ENCODE measurements around the gene CNTNAP2. TPM values are rescaled to one million over a fixed set of nuclear protein-coding genes. Genes with fewer than 3 reads are reported as not detected.

Gene CNTNAP2
- total and polyA plus RNA-seq, 2 of the 4 experiments (the other 2 are of a cell fraction): not detected

DNA sequence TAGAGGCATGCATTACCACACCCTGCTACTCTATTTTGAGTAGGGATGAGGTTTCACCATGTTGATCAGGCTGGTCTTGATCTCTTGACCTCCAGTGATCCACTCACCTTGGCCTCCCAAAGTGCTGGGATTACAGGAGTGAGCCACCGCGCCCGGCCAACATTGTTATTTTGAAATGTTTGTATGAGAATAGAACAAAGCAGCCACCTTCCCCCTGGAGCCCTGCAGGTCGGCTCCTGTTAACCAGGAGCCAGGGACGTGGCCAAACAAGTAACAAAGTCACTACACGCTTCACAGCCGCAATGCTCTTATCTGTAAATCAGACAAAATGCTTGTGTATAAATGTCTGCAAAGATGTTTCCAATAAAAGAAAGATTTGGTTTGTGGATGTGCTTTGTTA, 295.4 kb downstream of the CNTNAP2 start:
- TF ChIP-seq SMC3 (IDR thresholded peaks at IDR 0.05; ENCODE audit: low read depth, low read length): no peak
- TF ChIP-seq MXI1 (IDR thresholded peaks at IDR 0.05; ENCODE audit: borderline replicate concordance, low read depth, low read length): no peak
- no peak for TF ChIP-seq MAZ (IDR thresholded peaks at IDR 0.05; ENCODE audit: borderline replicate concordance, low read depth, low read length)
- no peak for TF ChIP-seq RFX5 (IDR thresholded peaks at IDR 0.05; ENCODE audit: low read depth, low read length)
- TF ChIP-seq FOS (IDR thresholded peaks at IDR 0.05; ENCODE audit: low read depth, low read length): no peak
- TF ChIP-seq CEBPB (IDR thresholded peaks at IDR 0.05; ENCODE audit: low read depth, low read length): no peak
- no peak for TF ChIP-seq MAFK (IDR thresholded peaks at IDR 0.05; ENCODE audit: low read depth, low read length)
- TF ChIP-seq CHD1 (IDR thresholded peaks at IDR 0.05; ENCODE audit: low read depth, low read length): no peak
- TF ChIP-seq, protein P1, sequence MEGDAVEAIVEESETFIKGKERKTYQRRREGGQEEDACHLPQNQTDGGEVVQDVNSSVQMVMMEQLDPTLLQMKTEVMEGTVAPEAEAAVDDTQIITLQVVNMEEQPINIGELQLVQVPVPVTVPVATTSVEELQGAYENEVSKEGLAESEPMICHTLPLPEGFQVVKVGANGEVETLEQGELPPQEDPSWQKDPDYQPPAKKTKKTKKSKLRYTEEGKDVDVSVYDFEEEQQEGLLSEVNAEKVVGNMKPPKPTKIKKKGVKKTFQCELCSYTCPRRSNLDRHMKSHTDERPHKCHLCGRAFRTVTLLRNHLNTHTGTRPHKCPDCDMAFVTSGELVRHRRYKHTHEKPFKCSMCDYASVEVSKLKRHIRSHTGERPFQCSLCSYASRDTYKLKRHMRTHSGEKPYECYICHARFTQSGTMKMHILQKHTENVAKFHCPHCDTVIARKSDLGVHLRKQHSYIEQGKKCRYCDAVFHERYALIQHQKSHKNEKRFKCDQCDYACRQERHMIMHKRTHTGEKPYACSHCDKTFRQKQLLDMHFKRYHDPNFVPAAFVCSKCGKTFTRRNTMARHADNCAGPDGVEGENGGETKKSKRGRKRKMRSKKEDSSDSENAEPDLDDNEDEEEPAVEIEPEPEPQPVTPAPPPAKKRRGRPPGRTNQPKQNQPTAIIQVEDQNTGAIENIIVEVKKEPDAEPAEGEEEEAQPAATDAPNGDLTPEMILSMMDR (conservative IDR thresholded peaks at IDR 0.05; ENCODE audit: low read depth, low read length): no peak
- TF ChIP-seq RAD21 (IDR thresholded peaks at IDR 0.05; ENCODE audit: low read length): no peak
- no peak for TF ChIP-seq POLR2A (IDR thresholded peaks at IDR 0.05; ENCODE audit: low read depth, low read length)
- TF ChIP-seq, protein P2, sequence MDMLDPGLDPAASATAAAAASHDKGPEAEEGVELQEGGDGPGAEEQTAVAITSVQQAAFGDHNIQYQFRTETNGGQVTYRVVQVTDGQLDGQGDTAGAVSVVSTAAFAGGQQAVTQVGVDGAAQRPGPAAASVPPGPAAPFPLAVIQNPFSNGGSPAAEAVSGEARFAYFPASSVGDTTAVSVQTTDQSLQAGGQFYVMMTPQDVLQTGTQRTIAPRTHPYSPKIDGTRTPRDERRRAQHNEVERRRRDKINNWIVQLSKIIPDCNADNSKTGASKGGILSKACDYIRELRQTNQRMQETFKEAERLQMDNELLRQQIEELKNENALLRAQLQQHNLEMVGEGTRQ (IDR thresholded peaks at IDR 0.05; ENCODE audit: low read depth, low read length): no peak
- TF ChIP-seq BHLHE40 (IDR thresholded peaks at IDR 0.05; ENCODE audit: low read depth, low read length): no peak
- TF ChIP-seq NFE2L2 (IDR thresholded peaks at IDR 0.05; ENCODE audit: low read depth, low read length): no peak
- TF ChIP-seq, protein P3, sequence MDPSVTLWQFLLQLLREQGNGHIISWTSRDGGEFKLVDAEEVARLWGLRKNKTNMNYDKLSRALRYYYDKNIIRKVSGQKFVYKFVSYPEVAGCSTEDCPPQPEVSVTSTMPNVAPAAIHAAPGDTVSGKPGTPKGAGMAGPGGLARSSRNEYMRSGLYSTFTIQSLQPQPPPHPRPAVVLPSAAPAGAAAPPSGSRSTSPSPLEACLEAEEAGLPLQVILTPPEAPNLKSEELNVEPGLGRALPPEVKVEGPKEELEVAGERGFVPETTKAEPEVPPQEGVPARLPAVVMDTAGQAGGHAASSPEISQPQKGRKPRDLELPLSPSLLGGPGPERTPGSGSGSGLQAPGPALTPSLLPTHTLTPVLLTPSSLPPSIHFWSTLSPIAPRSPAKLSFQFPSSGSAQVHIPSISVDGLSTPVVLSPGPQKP (IDR thresholded peaks at IDR 0.05; ENCODE audit: borderline replicate concordance, low read depth, low read length): no peak
- no peak for TF ChIP-seq RCOR1 (IDR thresholded peaks at IDR 0.05; ENCODE audit: insufficient replicate concordance, low read length)
- Histone ChIP-seq H2BK15ac (ENCODE audit: low read depth, low read length) (no peak overlapping the region), H4K5ac (ENCODE audit: low read depth, low read length) (no peak overlapping the region), H3K56ac (ENCODE audit: extremely low read depth, insufficient read depth, low read length) (no peak overlapping the region), H4K91ac (ENCODE audit: insufficient read depth, low read depth, low read length) (no peak overlapping the region), H3K27ac (ENCODE audit: insufficient read depth, low read length) (no peak overlapping the region), H3K9me1 (ENCODE audit: insufficient read depth, low read length) (no peaks in the 10 kb centered on the region), H3K9me3 (ENCODE audit: control insufficient read depth, insufficient read depth, low read length) (0 out of 2 replicates have a peak, but pooled peaks cover 3% of the 10 kb centered on the region), H3K4me3 (ENCODE audit: insufficient read depth, low read depth, low read length) (no peak overlapping the region), H3K36me3 (ENCODE audit: control insufficient read depth, insufficient read depth, low read length) (no peaks in the 10 kb centered on the region), H3K23ac (ENCODE audit: low read depth, low read length) (no peak overlapping the region), H2AFZ (replicated peaks; ENCODE audit: low read length, poor library complexity) (no peak overlapping the region), H2BK5ac (ENCODE audit: low read depth, low read length, poor library complexity, severe bottlenecking) (no peak overlapping the region), H2BK120ac (ENCODE audit: low read depth, low read length) (no peak overlapping the region), H3K4me2 (ENCODE audit: low read depth, low read length) (no peak overlapping the region), H3K4me1 (ENCODE audit: control insufficient read depth, insufficient read depth, low read length) (no peaks in the 10 kb centered on the region), H3K79me1 (ENCODE audit: low read depth in 1 of 2, low read length in 2 of 2) (no peaks in the 10 kb centered on the region), H2BK20ac (ENCODE audit: low read depth, low read length) (no peak overlapping the region), H3K4ac (ENCODE audit: low read depth, low read length) (no peak overlapping the region), H3K27me3 (ENCODE audit: control insufficient read depth, insufficient read depth, low read length) (no peaks in the 10 kb centered on the region), H2AK9ac (replicated peaks; ENCODE audit: low read depth, low read length, poor library complexity) (no peak overlapping the region), H4K20me1 (ENCODE audit: insufficient read depth, low read length) (no peaks in the 10 kb centered on the region), H4K8ac (ENCODE audit: low read depth in 2 of 2, low read length in 2 of 2) (no peak overlapping the region), H3K9ac (ENCODE audit: low read depth, low read length) (no peak overlapping the region), H2AK5ac (ENCODE audit: low read depth, low read length) (no peak overlapping the region), H3K14ac (replicated peaks; ENCODE audit: low read depth, low read length) (no peak overlapping the region), H3K18ac (ENCODE audit: low read depth, low read length) (no peak overlapping the region)
- no peak for ATAC-seq (ENCODE audit: low read depth)
- CTCF ChIA-PET: no interaction called here
- DNase-seq: no peak
- WGBS, 2 experiments (ENCODE audit: extremely low coverage in 2 of 2, insufficient read length in 1 of 2): no CpG with 5 or more reads among the region's 7 CpGs
- POLR2A ChIA-PET (ENCODE audit: unreplicated experiment): no interaction called here
- in situ Hi-C loops (cut with MboI; ENCODE audit: low sequenced_read_pairs): no loop called here
- dilution Hi-C loops (cut with HindIII; ENCODE audit: low sequenced_read_pairs, unreplicated experiment): no loop called here
- BruUV-seq (replicated peaks): no TSS peak
- intact Hi-C loops (cut with micrococcal nuclease): no loop called here
